ENCODE data around the gene GOLGA8J.
"Not testable (repeated sequence)": the region's sequence is repeated elsewhere in the genome, so short reads cannot be mapped to it uniquely, and the experiment has no call there.

Gene GOLGA8J

DNA sequence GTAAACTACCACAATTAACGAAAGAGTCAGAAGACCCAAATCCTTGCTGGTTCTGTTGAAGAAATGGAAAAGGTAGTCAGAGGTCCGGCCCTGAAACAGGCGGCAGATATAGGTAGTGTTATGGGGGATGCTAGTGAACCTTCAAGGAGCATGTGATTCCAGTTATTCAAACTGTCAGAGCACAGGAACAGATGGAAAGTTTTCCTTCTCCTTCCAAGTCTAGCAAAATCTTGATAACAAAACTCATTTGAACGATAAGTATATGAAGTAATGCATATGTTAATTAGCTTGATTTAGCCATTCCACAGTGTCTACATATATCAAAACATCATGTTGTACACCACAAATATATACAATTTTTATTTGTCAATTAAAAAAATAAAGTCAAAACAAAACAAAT, 26.6 kb upstream of the GOLGA8J start:
- no peak for DNase-seq (ENCODE audit: low spot score in 2 of 2)
- no peak overlapping the region for H3K4me3 ChIP-seq
- no peaks in the 10 kb centered on the region for H3K9me3 ChIP-seq
- in situ Hi-C loops (cut with MboI; ENCODE audit: low sequenced_read_pairs), result no loop called here
- H3K27me3 ChIP-seq (ENCODE audit: low read depth), result peaks cover 4% of the 10 kb centered on the region
- no peaks in the 10 kb centered on the region for H3K36me3 ChIP-seq (replicated peaks)
- no peaks in the 10 kb centered on the region for H3K4me1 ChIP-seq

DNA sequence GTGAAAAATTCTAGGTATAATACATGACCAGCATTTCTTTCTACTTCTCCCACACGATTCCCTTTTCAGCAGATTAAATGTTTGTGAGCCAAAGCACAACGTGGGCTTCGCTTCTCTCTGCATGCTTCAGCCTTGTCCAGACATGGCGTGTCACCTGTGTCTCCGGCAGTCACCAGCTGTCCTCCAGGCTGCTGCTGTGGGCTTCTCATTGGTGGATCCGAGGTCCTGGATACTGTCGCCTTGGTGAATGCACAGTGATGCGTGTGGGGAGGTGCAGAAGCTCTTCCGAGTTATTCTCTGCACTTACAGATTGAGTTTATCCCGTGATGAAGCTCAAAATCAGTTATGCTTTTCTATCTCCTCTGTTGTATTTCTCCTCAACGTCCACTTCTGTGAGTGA, 23.0 kb upstream of the GOLGA8J start:
- H3K36me3 ChIP-seq (replicated peaks), result no peaks in the 10 kb centered on the region
- DNase-seq (ENCODE audit: low spot score in 2 of 2), result no peak
- H3K4me3 ChIP-seq, result no peak overlapping the region
- H3K4me1 ChIP-seq, result no peaks in the 10 kb centered on the region
- no peaks in the 10 kb centered on the region for H3K9me3 ChIP-seq
- H3K27me3 ChIP-seq (ENCODE audit: low read depth), result no peaks in the 10 kb centered on the region
- in situ Hi-C loops (cut with MboI; ENCODE audit: low sequenced_read_pairs), result no loop called here

DNA sequence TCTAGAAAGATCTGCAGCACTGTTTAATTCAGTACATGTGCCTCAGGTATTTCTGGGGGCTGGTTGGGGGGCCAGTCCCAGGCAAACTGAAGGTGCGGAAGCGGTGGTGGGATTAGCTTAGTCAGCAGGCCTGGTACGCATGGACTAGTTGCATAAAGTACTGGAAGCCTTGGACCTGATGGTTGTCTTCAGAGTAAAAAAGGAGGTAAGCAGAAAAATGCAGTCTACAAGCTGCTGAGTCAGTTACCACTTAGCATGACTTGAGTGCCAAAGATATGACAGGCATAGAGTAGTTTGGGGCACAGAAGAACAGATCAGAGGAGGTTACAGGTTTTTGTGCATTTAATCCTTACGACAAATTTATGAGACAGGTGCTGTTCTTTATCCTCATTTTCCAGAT, 19.9 kb upstream of the GOLGA8J start:
- H3K9me3 ChIP-seq, result no peaks in the 10 kb centered on the region
- DNase-seq (ENCODE audit: low spot score in 2 of 2), result no peak
- H3K4me1 ChIP-seq, result no peaks in the 10 kb centered on the region
- H3K36me3 ChIP-seq (replicated peaks), result no peaks in the 10 kb centered on the region
- no peaks in the 10 kb centered on the region for H3K27me3 ChIP-seq (ENCODE audit: low read depth)
- no peak overlapping the region for H3K4me3 ChIP-seq
- in situ Hi-C loops (cut with MboI; ENCODE audit: low sequenced_read_pairs), result no loop called here

DNA sequence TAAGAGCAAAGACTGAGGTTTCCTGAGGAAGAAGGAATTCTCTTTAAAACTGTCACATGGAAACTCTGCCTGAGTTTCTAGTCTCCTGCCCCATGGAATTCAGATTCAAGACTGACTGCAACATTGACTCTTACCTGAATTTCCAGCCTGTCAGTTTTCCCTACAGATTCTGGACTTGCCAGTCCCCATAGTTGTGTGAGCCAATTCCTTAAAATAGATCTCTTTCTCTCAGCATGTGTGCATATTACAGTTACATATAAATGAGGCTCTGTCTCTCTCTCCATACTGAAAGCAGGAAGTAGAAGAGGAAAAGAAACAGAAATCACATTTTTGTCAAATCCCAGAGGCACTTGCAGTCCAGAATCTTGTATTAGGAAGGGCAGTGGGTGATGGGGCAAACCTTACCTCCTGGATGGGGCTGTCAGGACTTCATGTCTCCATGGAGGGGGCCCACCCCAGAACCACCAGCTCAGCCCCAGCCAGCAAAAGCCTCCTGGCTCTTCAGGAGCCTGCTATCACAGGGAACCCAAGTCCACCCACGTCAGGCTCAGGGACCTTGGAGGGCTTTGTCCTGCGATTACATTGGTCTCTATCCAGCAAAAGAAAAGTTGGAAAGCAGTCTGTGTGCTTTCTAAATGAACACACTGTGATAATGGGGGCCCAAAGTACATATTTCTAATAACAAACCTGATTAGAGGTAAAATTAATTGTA, 18.8 kb upstream of the GOLGA8J start:
- no peaks in the 10 kb centered on the region for H3K36me3 ChIP-seq (replicated peaks)
- H3K27me3 ChIP-seq (ENCODE audit: low read depth), result no peaks in the 10 kb centered on the region
- no peaks in the 10 kb centered on the region for H3K4me1 ChIP-seq
- no peak for DNase-seq (ENCODE audit: low spot score in 2 of 2)
- in situ Hi-C loops (cut with MboI; ENCODE audit: low sequenced_read_pairs), result no loop called here
- no peak overlapping the region for H3K4me3 ChIP-seq
- no peaks in the 10 kb centered on the region for H3K9me3 ChIP-seq

DNA sequence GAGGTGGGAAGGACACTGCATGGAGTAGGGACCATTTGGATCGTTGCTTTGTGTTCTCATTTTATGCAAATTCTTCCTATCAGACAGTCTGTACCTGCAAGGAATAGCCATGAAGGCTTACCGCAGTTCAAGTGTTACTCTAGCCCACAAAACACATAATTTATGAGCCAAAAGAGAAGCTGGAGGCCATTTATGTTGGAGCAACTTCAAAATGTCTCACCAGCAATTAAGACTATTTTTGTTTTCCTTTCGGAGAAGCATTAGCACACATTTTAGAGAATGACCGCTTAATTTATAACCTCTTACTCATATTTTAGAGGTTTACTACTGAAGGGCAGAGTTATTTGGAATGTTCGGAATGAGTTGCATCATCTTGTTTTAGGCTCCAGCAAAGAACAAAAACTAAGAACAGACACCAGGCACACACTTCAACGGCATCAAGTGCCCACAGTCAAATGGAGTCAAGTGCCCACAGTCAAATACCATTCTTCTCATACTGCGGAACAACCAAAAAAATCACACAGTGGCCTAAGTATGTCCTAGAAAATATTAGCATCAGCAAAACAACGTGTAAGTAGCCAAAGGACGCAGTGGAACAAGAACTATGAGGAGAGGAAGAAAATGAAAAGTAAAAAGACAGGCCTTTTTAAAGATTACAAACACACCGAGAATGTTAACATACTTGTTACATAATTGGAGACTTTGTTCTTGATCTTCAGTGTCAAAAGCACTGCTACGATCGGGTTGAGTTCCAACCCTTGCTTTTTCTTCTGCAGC, 17.5 kb upstream of the GOLGA8J start:
- Histone ChIP-seq H3K4me3 (no peak overlapping the region), H3K9me3 (no peaks in the 10 kb centered on the region), H3K4me1 (no peaks in the 10 kb centered on the region), H3K36me3 (replicated peaks) (no peaks in the 10 kb centered on the region), H3K27me3 (ENCODE audit: low read depth) (no peaks in the 10 kb centered on the region)
- in situ Hi-C loops (cut with MboI; ENCODE audit: low sequenced_read_pairs), result no loop called here
- DNase-seq (ENCODE audit: low spot score in 2 of 2), result no peak

DNA sequence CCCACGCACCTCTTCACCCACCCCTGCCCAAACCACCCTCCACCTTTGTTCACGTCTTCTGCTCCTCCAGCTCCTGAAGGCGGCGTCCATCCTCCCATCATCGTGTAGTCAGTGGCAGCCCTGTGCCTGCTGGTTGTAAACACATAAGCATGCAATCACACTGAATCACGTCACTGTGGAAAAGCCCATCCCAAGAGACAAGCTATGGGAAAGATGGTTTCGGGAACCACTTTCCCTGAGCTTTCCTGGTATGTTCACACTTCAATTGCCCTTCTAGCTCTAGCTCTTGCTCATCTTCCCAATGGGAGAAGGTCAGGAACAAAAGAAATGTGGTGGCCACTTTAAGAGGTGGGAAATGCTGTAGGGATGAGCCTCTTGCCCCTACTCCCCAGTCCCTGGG, 14.4 kb upstream of the GOLGA8J start:
- Histone ChIP-seq H3K36me3 (replicated peaks) (no peaks in the 10 kb centered on the region), H3K27me3 (ENCODE audit: low read depth) (no peaks in the 10 kb centered on the region), H3K4me1 (no peaks in the 10 kb centered on the region), H3K4me3 (no peak overlapping the region), H3K9me3 (no peaks in the 10 kb centered on the region)
- DNase-seq (ENCODE audit: low spot score in 2 of 2), result no peak
- in situ Hi-C loops (cut with MboI; ENCODE audit: low sequenced_read_pairs), result no loop called here

DNA sequence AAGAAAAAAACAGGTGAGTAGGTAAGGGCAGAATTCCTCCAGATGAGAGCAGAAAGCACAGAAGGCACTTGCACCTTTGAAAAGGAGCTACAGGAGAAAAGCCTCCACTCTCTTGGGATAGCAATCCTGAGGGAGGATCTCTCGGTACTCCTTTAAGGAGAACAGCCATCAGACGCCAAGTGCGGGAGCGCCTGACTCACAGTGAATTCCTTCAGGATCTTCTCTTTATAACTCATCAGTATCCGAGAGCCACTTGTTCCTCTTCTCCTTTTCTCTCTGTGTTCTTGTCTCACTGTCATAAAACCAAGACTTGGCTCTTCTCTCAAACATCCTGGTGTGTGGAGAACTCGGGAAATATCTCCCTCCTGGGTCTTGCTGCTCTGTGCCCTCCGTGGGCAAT, 10.1 kb upstream of the GOLGA8J start:
- no peaks in the 10 kb centered on the region for H3K4me1 ChIP-seq
- H3K27me3 ChIP-seq (ENCODE audit: low read depth), result peaks cover under 1% of the 10 kb centered on the region; the same call in 1 of the 2 replicates
- in situ Hi-C loops (cut with MboI; ENCODE audit: low sequenced_read_pairs), result no loop called here
- H3K36me3 ChIP-seq (replicated peaks), result no peaks in the 10 kb centered on the region
- H3K9me3 ChIP-seq, result no peaks in the 10 kb centered on the region
- no peak overlapping the region for H3K4me3 ChIP-seq
- DNase-seq (ENCODE audit: low spot score in 2 of 2), result no peak

DNA sequence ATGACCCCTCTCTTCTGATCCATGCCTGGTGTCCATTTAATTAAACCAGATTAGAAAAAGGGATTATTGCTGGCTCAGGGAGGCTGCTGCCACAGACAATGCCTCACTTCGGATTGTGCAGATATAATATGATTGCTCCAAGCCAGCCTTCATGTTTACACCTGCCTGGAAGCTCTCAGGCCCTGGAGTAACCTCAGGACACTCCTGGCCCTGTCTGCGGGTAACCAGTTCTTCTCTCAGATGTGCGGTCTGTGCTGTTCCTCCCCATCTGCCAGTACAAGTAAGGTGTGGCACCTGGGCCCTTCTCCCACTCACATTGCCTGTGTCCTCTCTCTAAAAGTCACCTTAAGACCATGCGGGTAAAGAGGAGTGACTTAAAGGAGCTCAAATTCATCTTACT, 8.8 kb upstream of the GOLGA8J start:
- DNase-seq (ENCODE audit: low spot score in 2 of 2), result no peak
- H3K4me1 ChIP-seq, result no peaks in the 10 kb centered on the region
- no peaks in the 10 kb centered on the region for H3K36me3 ChIP-seq (replicated peaks)
- in situ Hi-C loops (cut with MboI; ENCODE audit: low sequenced_read_pairs), result no loop called here
- H3K27me3 ChIP-seq (ENCODE audit: low read depth), result peaks cover 2% of the 10 kb centered on the region; the same call in 1 of the 2 replicates
- no peaks in the 10 kb centered on the region for H3K9me3 ChIP-seq
- H3K4me3 ChIP-seq, result no peak overlapping the region

DNA sequence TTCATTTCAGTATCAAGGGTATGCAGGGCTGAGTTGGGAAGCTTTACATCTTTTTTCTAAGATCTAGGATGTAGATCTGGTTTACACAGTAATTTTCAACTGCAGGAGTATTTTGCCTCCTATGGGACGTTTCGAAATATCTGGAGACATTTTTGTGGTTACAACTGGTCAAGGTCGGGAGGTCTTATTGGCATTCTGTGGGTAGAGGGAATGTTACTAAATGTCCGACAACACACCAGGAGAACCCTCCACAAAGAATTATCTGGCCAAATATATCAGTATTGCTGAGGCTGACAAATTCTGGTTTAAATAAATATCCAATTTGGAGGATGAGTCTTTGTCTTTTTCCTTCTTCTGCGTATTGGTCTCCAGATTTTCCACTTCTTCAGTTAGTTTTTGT, 1.9 kb upstream of the GOLGA8J start:
- H3K4me1 ChIP-seq; H3K36me3 ChIP-seq (replicated peaks); H3K9me3 ChIP-seq; DNase-seq (ENCODE audit: low spot score in 2 of 2); H3K4me3 ChIP-seq; in situ Hi-C loops (cut with MboI; ENCODE audit: low sequenced_read_pairs); H3K27me3 ChIP-seq (ENCODE audit: low read depth): not testable (repeated sequence)

DNA sequence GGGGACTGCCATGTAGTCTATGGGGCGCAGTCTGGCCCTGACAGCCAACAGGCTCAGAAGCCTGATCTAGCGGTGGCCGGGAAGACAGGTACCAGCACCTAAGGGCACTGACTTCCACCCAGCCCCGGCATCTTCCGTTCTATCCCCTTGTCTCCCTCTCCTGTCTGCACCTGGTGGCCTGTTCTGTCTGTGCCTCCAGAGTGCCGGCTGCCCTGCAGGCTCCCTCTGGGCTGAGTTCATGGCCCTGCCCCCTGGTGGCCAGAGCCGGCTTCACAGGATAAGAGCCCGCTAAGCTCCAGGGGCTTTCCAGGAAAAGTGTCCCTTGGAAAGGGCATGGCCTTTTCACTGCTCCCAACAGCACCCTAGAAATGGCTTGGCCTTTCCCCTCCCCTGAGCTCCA, 15.1 kb downstream of the GOLGA8J start:
- in situ Hi-C loops (cut with MboI; ENCODE audit: low sequenced_read_pairs); DNase-seq (ENCODE audit: low spot score in 2 of 2); H3K9me3 ChIP-seq; H3K4me3 ChIP-seq; H3K4me1 ChIP-seq; H3K36me3 ChIP-seq (replicated peaks); H3K27me3 ChIP-seq (ENCODE audit: low read depth): not testable (repeated sequence)

DNA sequence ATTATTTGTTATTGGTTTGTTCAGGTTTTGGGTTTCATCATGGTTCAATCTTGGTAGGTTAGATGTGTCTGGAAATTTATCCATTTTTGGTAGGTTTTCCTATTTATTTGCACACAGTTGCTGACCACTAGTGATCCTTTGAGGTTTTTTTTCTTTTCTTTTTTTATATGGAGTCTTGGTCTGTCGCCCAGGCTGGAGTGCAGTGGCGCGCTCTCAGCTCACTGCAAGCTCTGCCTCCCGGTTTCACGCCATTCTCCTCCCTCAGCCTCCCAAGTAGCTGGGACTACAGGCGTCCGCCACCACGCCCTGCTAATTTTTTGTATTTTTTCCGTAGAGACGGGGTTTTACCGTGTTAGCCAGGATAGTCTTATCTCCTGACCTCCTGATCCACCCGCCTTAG, 20.1 kb downstream of the GOLGA8J start:
- in situ Hi-C loops (cut with MboI; ENCODE audit: low sequenced_read_pairs); H3K4me1 ChIP-seq; H3K4me3 ChIP-seq; DNase-seq (ENCODE audit: low spot score in 2 of 2); H3K9me3 ChIP-seq; H3K27me3 ChIP-seq (ENCODE audit: low read depth); H3K36me3 ChIP-seq (replicated peaks): not testable (repeated sequence)

DNA sequence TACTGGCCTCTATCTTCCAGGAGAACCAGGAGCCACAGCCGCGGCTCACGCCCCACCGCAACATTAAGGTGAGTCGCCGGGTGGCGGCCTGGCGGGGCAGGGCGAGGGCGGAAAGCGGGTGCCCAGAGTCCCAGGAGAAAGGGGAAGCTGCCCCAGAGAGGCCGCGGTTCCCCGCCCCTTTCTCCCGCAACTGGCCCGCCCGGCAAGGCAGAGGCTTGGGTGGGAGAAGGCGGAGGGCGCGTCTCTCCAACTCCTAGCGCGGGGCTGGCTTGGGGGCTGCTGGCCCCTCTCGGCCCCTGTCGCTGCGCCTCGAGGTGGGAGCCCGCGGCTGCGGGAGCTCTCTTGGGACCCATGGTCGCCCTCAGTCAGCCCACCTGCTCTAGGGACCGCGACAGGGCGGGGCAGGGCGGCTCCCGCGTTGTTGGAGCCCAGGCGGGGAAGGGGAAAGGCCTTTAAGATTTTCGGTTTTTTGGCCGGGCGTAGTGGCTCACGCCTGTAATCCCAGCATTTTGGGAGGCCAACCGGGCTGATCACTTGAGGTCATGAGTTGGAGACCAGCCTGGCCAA, 21.3 kb downstream of the GOLGA8J start:
- DNase-seq (ENCODE audit: low spot score in 2 of 2); in situ Hi-C loops (cut with MboI; ENCODE audit: low sequenced_read_pairs); H3K4me1 ChIP-seq; H3K27me3 ChIP-seq (ENCODE audit: low read depth); H3K9me3 ChIP-seq; H3K36me3 ChIP-seq (replicated peaks): not testable (repeated sequence)
- H3K4me3 ChIP-seq, result peak overlapping the region; percentile 22

DNA sequence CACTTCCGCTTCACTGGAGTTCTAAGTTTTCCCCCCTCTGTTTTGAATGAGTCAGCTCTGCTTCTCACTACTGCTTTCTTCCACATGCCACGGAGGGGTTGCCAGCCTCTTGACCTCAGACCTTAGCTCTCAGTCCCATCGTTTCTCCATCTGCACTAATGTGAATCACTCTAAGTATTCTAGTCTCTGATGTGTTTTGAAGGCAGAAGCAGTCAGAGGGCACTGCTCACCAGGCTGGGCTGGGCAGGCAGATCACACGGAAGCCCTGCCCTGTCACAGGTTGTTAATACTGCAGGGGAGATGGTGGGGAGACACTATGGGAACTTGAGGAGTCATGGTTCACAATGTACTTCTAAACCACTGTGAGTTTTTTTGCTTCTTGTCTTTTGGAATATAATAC, 27.8 kb downstream of the GOLGA8J start:
- in situ Hi-C loops (cut with MboI; ENCODE audit: low sequenced_read_pairs), result not testable (repeated sequence)

DNA sequence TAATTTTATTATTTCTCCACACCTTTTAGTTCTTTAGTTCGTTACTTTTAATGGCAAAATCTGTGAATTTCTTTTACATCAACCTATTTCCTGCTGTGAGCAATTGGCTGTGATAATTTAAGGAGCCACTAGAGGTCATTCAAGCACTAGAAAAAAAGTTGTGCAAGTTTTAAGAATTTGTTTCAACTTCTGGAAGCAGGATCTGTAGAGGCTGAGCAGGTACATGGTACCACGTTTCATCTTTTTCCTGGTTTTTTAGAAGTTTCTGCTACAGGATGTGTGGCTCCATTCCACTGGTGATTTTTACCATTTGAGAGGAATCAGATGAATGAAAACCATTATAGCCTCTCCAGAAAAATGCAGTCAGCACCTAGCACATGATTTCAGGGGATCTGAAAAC, 47.3 kb downstream of the GOLGA8J start:
- H3K9me3 ChIP-seq; H3K4me1 ChIP-seq; H3K27me3 ChIP-seq (ENCODE audit: low read depth); in situ Hi-C loops (cut with MboI; ENCODE audit: low sequenced_read_pairs); H3K4me3 ChIP-seq; H3K36me3 ChIP-seq (replicated peaks): not testable (repeated sequence)
- DNase-seq (ENCODE audit: low spot score in 2 of 2), result peak in 1 of 2 experiments; percentile 5

More for the DNA sequence above, 27.8 kb downstream of the GOLGA8J start:
- not testable (repeated sequence) for H3K4me1 ChIP-seq; H3K36me3 ChIP-seq (replicated peaks); DNase-seq (ENCODE audit: low spot score in 2 of 2); H3K4me3 ChIP-seq; H3K9me3 ChIP-seq; H3K27me3 ChIP-seq (ENCODE audit: low read depth)

All from HAP-1 (cell line).